GM19328 (cell line): ENCODE measurements around the gene TMEM132D.

Source experiments
- ATAC-seq: cut with Tn5 transposase; IDR thresholded peaks from one replicate; pipeline ENCODE4 v1.9.1; 2021; ENCODE audit warnings: mild to moderate bottlenecking, moderate library complexity; ENCODE audit not compliant: unreplicated experiment

TMEM132D gene

GRCh38 chr12:129378496-129378895 is 525.3 kb downstream of the TMEM132D start:
- no peak for ATAC-seq

DNA sequence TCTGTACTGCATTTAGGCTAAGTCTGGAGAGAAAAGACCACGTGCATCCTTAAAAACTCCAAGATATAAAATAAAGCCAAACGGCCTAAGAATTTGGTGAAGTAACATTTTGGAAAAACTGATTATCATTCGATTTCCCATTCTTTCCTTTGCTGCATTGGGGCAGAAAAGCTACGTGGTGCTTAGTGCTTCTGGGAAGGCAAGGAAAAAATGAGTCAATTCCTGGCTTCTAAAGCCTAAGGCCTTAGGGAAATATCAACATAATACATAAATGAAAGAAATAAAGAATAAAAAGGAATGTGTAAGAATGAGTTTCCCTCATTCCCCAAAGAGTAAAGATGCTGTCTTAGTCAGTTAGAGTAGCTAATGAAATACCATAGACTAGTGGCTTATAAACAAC is 530.1 kb downstream of the TMEM132D start:
- no peak for ATAC-seq

DNA sequence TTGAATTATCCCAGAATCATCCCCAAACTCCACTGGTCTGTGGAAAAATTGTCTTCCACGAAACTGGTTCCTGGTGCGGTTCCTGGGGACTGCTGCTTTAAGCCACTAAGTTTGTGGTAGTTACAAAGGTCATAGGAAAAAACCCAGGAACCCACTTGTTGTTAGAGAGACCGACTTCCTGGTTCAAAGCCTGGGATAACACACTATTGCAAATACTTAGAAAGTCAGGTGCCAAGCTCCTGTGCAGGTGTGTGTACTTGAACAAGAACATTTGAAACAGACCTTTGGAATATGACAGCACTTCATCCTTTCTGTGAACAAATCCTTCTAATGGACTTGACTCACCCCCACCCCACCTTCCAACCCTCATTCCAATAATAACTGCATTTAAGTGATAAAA is 530.9 kb downstream of the TMEM132D start:
- no peak for ATAC-seq

- no peak for ATAC-seq
Observed at GRCh38 chr12:129372348-129372747, 531.5 kb downstream of the TMEM132D start.

- no peak for ATAC-seq
Observed at GRCh38 chr12:129371268-129371667, 532.6 kb downstream of the TMEM132D start.

DNA sequence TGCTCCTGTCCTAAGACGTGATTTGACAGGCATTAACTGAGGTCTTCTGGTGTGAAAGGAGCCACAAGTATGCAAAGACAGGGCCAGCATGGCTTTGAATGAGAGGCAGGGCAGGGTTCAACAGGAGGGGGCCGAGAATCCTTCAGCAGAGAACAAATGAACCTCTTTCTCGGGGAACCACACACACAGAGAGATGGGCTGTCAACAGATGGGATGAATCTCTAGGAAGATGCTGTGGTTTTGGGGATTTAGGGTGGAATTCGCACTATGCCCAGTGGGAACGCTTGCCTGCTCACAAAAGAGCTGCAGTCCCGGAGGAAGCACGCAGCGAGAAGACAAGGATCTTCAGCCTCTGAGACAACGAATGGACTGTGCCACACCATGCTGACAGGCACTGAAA is 537.2 kb downstream of the TMEM132D start:
- ATAC-seq: no peak

DNA sequence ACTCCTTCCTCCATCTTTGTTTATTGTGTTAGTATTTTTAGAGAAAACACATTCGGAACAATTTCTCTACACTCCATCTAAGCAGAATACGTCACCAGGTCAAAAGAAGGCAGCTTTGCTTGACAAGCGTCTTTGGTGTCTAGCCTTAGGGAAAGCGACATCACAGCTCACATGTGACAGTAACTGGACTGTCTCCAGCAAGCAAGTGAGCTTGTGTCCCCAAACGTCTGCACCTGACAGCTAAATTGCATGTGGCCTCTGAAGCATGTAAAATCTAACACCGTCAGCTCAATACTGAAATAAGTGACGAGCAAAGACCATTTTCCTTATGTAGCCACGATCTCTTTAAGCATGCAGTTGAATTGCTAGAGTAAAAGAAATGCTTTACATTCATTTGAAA is 540.8 kb downstream of the TMEM132D start:
- ATAC-seq: no peak

GRCh38 chr12:129357233-129357632 is 546.6 kb downstream of the TMEM132D start:
- ATAC-seq: no peak

GRCh38 chr12:129351481-129351880 is 552.3 kb downstream of the TMEM132D start:
- no peak for ATAC-seq

- no peak for ATAC-seq
Observed at GRCh38 chr12:129339336-129339735, 564.5 kb downstream of the TMEM132D start.

- ATAC-seq: no peak
Observed at GRCh38 chr12:129337413-129337812, 566.4 kb downstream of the TMEM132D start.

DNA sequence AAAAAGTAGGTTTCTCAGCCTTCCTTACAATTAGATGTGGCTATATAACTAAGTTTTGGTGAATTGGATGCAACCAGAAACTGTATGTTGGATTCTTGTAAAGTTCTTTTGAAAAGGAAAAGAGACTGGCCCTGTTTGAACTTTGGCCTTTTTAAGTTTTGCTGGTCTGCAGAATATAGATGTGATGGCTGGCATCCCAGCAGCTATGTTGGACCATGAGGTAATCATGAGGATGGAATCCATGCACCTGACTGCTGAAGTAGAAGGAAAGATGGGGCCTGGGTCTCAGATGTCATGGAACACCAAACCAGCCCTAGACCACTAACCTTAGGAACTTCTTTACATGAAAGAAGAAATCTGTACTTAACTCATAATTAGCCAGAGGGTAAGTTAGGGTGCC is 568.1 kb downstream of the TMEM132D start:
- no peak for ATAC-seq

- no peak for ATAC-seq
Observed at GRCh38 chr12:129332286-129332685, 571.5 kb downstream of the TMEM132D start.

- no peak for ATAC-seq
Observed at GRCh38 chr12:129331356-129332085, 572.3 kb downstream of the TMEM132D start.

DNA sequence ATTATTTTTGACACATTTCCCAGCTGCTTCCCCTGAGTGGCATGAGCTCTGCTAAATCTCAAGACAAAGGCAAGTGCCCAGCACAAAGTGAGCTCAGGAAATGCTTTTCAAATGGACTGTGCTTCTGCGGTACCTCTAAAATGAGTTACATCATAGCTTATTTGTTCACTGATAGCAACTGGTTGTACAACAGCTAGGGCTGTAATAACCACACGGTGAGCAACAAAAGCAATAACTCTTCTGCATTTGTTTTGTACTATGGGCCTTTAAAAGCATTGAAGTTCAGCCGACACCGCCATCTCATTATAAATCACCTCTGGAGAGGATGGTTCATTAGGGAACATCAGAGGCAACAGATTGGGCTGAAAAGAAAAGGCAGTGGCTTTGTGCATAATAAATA is 575.6 kb downstream of the TMEM132D start:
- ATAC-seq: no peak

GRCh38 chr12:129325566-129325965 is 578.3 kb downstream of the TMEM132D start:
- no peak for ATAC-seq

DNA sequence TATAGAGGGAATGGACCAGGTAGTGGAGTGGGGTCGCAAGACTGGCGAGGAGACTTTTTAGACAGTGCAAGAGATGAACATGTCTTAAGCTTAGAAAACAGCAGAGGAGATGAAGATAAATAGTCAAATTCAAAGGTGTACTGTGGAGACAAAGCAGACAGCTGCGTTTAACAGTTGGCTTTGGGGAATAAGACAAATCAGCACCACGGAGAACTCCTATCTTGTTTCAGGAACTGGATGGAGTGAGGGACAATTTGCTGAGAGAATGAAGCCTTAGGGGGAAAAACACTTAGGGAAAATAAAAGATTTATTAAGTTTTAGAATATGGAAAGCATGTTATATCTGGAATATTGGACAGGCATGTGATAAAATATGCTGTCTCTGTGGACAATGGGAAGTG is 591.8 kb downstream of the TMEM132D start:
- no peak for ATAC-seq

DNA sequence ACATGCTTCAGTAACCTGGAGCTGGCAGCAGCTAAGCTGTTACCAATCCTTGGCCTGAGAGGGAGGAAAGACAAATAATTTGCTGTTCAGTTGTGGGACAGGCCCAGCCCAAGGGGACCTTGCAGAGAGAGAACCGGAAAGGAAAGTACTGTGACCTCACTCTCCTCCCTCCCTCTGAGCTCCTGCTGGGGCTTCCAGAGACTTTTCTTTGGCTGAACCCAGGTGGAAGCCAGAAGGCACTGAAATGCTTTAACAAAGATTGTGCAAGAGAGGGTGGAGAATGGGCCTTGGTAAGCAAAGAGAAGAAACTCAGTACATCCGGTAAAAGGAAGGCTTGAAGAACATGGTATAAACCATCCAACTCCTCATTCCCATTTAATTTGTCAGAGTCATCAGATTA is 593.5 kb downstream of the TMEM132D start:
- ATAC-seq: no peak

DNA sequence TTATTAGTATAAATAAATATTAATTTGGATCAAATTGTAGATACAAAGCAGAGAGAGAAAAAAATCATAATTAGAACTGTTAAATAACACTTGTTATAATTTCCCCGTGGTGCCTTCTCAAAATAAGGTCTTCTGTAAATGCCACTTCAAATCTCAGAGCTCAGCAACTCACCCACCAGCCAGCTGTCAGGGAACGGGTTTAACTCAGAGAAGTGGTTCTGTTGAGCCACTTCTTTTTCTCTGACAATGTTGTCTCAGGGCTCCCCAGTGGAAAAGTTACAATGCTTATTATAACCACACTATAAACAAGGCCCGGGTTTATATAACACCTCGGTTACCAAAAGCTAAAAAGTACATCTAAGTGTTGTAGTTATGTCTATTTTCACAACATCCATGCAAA is 598.0 kb downstream of the TMEM132D start:
- ATAC-seq: no peak

DNA sequence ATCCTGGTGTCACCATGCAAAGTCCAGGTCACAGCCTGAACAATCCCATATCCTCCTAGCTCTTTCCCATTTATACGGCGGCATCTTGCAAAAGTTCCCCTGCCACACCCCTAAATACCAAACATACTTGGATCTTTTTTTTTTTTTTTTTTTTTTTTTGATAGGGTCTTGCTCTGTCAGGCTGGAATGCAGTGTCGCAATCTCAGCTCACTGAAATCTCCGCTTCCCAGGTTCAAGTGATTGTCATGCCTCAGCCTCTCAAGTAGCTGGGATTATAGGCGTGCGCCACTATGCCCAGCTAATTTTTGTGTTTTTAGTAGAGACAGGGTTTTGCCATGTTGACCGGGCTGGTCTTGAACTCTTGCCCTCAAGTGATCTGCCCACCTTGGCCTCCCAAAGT is 599.3 kb downstream of the TMEM132D start:
- no peak for ATAC-seq

DNA sequence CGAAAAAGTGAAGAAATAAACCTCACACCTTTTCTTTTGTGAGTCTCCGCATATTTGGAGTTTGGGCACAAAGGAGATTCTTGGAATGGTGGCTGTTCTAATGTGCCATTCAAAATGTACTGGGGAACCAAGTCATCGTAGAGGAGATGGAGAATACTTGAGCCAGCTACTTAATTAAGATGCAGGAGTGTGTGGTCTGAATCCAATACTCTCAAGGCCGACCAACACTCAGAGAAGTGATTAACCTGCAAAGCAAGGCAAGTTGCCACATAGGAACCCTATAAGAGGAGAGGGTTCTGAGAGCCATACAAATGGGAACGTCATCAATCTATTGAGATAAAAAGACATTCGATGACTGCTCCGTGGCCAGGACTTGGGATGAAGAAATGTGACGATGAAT is 603.8 kb downstream of the TMEM132D start:
- no peak for ATAC-seq

DNA sequence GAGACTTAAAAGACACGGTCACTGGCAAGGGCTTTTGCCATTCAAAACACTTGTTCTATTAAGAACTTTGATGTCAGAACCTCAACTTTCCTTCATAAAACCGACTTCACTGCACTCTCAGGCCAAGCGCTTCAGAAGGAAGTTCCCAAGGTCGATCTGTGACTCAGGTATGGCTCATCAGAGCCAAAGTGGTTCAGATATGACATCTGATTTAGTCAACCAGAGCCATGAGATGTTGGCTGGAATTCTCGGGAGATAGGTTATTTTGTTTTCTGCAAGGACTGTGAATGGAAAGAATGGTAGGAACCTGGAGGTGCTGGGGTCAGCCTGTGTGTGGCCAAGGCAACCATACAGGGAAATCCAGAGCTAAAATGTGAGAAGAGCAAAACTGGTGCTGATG is 604.9 kb downstream of the TMEM132D start:
- no peak for ATAC-seq

DNA sequence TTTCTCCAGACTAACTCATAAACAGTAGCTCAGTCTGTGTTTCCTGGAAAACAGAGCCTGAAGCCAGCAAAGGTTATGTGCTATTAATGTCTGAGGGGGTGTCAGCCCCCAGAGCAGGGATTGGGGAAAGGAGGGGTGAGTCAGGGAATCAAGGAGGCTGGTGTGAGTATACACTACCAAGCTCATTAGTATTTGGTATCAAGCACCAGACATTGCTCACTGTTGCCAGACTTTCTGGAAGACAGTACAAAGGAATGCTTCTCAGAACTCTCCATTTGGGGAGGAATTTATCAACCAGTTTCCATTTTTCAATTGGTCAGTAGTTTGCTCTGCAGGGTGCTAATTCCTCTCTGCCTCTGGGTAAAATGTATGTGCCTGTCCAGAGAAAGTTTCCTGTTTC is 607.2 kb downstream of the TMEM132D start:
- no peak for ATAC-seq
